Measurements from ENCODE around the gene MAN1B1.

MAN1B1 gene

DNA sequence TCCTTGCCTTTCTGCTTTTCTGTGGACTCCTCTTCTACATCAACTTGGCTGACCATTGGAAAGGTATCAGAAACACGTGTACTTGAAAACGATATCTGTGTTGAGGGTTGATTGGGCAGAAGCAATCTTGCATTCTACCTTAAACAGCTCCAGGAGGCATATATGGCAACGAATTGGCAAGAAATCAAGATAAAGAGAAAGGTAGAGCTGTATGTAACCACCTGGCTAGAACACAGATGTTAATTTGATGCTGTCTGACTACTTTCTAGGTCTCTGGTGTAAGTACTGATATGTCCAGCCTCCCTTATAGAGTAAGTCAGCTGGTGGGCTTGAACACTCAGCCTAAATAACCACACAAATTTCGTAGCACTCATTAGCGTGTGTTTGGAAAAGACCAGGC lies 1.3 kb downstream of the MAN1B1 start:
- DNase-seq, result no peak

DNA sequence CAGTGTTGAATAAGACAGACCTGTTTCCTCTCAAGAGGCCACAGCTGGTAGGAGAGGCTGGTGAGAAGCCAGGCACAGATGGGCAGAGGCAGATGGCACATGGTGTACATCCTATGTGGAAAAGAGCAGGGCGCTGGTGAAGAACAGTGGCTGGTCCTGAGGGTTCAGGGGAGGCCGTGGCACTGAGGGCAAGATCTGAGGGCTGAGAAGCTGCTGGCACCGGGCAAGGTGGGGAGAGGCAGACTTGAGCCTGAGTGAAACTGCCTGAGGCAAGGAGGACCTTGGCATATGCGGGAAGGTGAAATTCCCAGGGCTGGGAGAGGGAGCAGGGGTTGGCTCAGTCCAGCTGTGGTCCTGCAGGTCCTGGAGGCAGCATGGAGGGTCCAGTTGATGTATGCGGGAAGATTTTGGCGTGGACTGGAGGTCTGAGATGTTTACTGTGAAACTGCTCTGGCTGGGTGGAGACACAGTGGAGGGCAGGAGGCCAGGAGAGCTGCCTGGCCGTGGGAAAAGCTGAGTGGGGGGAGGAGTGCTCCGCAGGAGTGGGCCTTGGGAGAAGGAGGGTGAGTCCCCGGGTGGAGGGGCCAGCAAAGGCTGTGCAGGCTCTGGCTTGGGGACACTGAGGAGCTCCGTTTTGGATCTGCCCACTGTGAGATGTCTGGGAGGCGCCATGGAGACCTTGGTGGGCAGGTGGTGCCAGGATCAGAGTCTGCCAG lies 2.6 kb downstream of the MAN1B1 start:
- DNase-seq, result no peak

- DNase-seq, result peak; percentile 58
Observed at GRCh38 chr9:137095664-137096517, 9.1 kb downstream of the MAN1B1 start.

- DNase-seq, result no peak
Observed at GRCh38 chr9:137096785-137097546, 10.2 kb downstream of the MAN1B1 start.

GRCh38 chr9:137097761-137098462 lies 11.1 kb downstream of the MAN1B1 start:
- DNase-seq, result no peak

GRCh38 chr9:137099231-137099630 lies 12.4 kb downstream of the MAN1B1 start:
- DNase-seq, result no peak

- no peak for DNase-seq
Observed at GRCh38 chr9:137103206-137103999, 16.6 kb downstream of the MAN1B1 start.

GRCh38 chr9:137105814-137106661 lies 19.3 kb downstream of the MAN1B1 start:
- DNase-seq, result no peak

DNA sequence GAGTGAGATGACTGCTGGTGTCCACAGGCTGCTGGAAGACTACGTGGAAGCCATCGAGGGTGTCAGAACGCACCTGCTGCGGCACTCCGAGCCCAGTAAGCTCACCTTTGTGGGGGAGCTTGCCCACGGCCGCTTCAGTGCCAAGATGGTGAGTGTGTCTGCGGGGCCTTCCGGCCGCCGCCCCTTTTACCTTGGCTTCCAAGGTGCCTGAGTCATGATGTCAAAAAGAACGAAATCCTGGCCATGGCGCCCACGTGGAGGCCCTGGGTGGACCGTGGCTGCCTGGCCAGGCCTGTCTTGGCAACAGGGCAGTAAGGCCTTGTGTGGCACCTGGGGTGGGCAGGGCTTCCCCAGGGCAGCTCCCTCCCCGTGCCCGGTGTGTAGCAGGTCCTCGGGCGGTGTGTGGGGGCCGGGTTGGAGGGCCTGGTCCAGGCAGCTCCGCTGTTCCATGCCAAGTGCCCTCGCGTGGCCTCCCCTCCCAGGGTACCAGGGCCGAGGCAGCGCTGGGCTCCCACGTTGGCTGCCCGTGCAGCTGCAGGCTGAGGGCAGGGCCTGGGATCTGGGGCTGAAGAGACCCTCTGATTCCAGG lies 20.0 kb downstream of the MAN1B1 start:
- DNase-seq, result no peak

- DNase-seq, result no peak
Observed at GRCh38 chr9:137107312-137107921, 20.6 kb downstream of the MAN1B1 start.

DNA sequence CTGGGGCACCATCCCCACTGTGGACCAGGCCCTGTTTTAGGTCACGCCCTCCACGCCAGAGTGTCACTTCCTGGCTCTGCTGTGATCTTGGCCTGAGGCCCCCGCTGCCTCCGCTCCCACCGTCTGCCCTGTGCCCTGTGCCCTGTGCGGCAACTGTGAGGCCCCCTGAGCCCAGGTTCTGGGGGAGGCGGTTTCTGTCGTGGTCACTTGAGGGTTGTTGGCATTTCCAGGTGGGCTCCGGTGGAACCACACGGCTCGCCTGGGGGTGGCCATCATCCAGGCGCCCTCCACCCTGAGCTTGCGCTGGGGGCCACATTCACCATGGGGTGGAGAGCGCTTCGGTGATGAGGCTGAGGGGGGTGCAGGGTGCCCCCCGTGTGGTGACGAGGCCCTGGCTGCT lies 21.2 kb downstream of the MAN1B1 start:
- DNase-seq, result no peak

DNA sequence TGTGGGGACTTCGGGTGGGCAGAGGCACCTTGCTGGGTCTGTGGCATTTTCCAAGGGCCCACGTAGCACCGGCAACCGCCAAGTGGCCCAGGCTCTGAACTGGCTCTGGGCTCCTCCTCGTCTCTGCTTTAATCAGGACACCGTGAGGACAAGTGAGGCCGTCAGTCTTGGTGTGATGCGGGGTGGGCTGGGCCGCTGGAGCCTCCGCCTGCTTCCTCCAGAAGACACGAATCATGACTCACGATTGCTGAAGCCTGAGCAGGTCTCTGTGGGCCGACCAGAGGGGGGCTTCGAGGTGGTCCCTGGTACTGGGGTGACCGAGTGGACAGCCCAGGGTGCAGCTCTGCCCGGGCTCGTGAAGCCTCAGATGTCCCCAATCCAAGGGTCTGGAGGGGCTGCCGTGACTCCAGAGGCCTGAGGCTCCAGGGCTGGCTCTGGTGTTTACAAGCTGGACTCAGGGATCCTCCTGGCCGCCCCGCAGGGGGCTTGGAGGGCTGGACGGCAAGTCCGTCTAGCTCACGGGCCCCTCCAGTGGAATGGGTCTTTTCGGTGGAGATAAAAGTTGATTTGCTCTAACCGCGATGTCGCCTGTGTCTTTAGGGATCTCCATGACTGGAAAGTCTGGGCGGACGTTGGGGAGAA lies 21.9 kb downstream of the MAN1B1 start:
- DNase-seq, result no peak

GRCh38 chr9:137109250-137110146 lies 22.7 kb downstream of the MAN1B1 start:
- DNase-seq, result no peak

GRCh38 chr9:137110147-137110910 lies 23.5 kb downstream of the MAN1B1 start:
- no peak for DNase-seq

- no peak for DNase-seq
Observed at GRCh38 chr9:137110911-137111787, 24.4 kb downstream of the MAN1B1 start.

- no peak for DNase-seq
Observed at GRCh38 chr9:137111788-137112563, 25.2 kb downstream of the MAN1B1 start.
